CD4-positive, alpha-beta T cell treated with Interleukin-17A for 4 hours (primary cell): ENCODE measurements around the gene CES2.

Source experiments
- DNase-seq: peaks from one replicate; pipeline ENCODE4 v3.0.0-alpha.2; 2020; ENCODE audit warnings: mixed read lengths

The CES2 gene

GRCh38 chr16:66902648-66903543 is 32.4 kb upstream of the CES2 start:
- DNase-seq, result no peak

- no peak for DNase-seq
These were observed 31.5 kb upstream of the CES2 start for GRCh38 chr16:66903544-66904427.

- DNase-seq, result no peak
These were observed 30.9 kb upstream of the CES2 start for GRCh38 chr16:66904428-66904845.

GRCh38 chr16:66904846-66905632 is 30.3 kb upstream of the CES2 start:
- DNase-seq, result no peak

GRCh38 chr16:66905633-66906539 is 29.4 kb upstream of the CES2 start:
- DNase-seq, result peak; percentile 67

GRCh38 chr16:66906916-66907836 is 28.1 kb upstream of the CES2 start:
- no peak for DNase-seq

GRCh38 chr16:66908116-66908515 is 27.2 kb upstream of the CES2 start:
- no peak for DNase-seq

GRCh38 chr16:66908762-66909559 is 26.4 kb upstream of the CES2 start:
- no peak for DNase-seq

- DNase-seq, result no peak
These were observed 25.0 kb upstream of the CES2 start for GRCh38 chr16:66910175-66910940.

GRCh38 chr16:66911112-66911511 is 24.2 kb upstream of the CES2 start:
- no peak for DNase-seq

- DNase-seq, result no peak
These were observed 23.5 kb upstream of the CES2 start for GRCh38 chr16:66911801-66912200.

GRCh38 chr16:66913081-66913480 is 22.2 kb upstream of the CES2 start:
- no peak for DNase-seq

- no peak for DNase-seq
These were observed 21.6 kb upstream of the CES2 start for GRCh38 chr16:66913711-66914110.

GRCh38 chr16:66914541-66914940 is 20.8 kb upstream of the CES2 start:
- DNase-seq, result no peak

GRCh38 chr16:66915041-66915440 is 20.3 kb upstream of the CES2 start:
- no peak for DNase-seq

GRCh38 chr16:66916518-66916917 is 18.8 kb upstream of the CES2 start:
- no peak for DNase-seq

GRCh38 chr16:66917741-66918140 is 17.6 kb upstream of the CES2 start:
- DNase-seq, result no peak

- DNase-seq, result no peak
These were observed 17.0 kb upstream of the CES2 start for GRCh38 chr16:66918355-66918754.
